B cell (primary cell): ENCODE measurements around the gene LCP1. TPM values are rescaled to one million over a fixed set of nuclear protein-coding genes. Genes with fewer than 3 reads are reported as not detected.

ENCODE experiments used
- ATAC-seq: fragments of 200-7000 bp; cut with Tn5 transposase; one replicate; pipeline ENCODE4 v1.10.0; 2021; ENCODE audit warnings: low read depth, mild to moderate bottlenecking, moderate number of reproducible peaks, moderate library complexity
- CTCF ChIA-PET: fragments of 350-600 bp; sonication (Branson Sonifier 250); formaldehyde crosslinking; loops from one replicate; lab custom pipeline; 2021; ENCODE audit warnings: antibody characterized with exemption, inconsistent platforms; lab: Charles Lee
- POLR2A ChIA-PET: fragments of 350-600 bp; sonication (Branson Sonifier 250); formaldehyde crosslinking; loops from one replicate; lab custom pipeline; 2021; ENCODE audit warnings: antibody characterized with exemption; lab: Charles Lee
- DNase-seq: peaks from one replicate; pipeline ENCODE4 v3.0.0; 2013
- H2AFZ ChIP-seq: 2 replicates; pipeline ENCODE4 v1.6.1; 2012; ENCODE audit warnings: mild to moderate bottlenecking, low read depth, low read length; ENCODE audit not compliant: insufficient read depth, poor library complexity, severe bottlenecking
- H3K27ac ChIP-seq, 2 donors: 1 replicate in 1 of 2; 2 replicates in 1 of 2; pipeline ENCODE4 v1.5.1; 2012 to 2013; ENCODE audit warnings: low read length in 2 of 2, mild to moderate bottlenecking in 2 of 2, moderate library complexity in 1 of 2
- H3K27me3 ChIP-seq, 4 experiments: fragments of 200-600 bp in 1 of 4; sonication (generic) in 1 of 4; replicated peaks in 1 of 4; 1 replicate in 2 of 4; 2 replicates in 2 of 4; pipeline versions ENCODE4 v1.6.1 to v1.7.0; 2013 to 2016; ENCODE audit warnings: low read length in 3 of 4, mild to moderate bottlenecking in 2 of 4, mixed read lengths in 1 of 4, moderate library complexity in 1 of 4; ENCODE audit not compliant: insufficient read depth in 4 of 4, control insufficient read depth in 3 of 4; ENCODE audit errors: control extremely low read depth in 1 of 4
- H3K36me3 ChIP-seq, 2 experiments: replicated peaks in 1 of 2; 1 replicate in 1 of 2; 2 replicates in 1 of 2; pipeline versions ENCODE4 v1.6.1 to v1.7.1; 2013; ENCODE audit warnings: low read length in 1 of 2; ENCODE audit not compliant: insufficient read depth in 2 of 2, control insufficient read depth in 1 of 2; ENCODE audit errors: control extremely low read depth in 1 of 2, extremely low read depth in 1 of 2
- H3K4me1 ChIP-seq, 2 donors: fragments of 200-600 bp in 1 of 2; sonication (generic) in 1 of 2; 1 replicate in 1 of 2; 2 replicates in 1 of 2; pipeline versions ENCODE4 v1.5.1 to v1.6.1; 2013 to 2017; ENCODE audit warnings: low read length in 2 of 2; ENCODE audit not compliant: control insufficient read depth in 2 of 2, insufficient read depth in 2 of 2
- H3K4me2 ChIP-seq: replicated peaks from 2 replicates; pipeline ENCODE3; 2012; ENCODE audit warnings: mild to moderate bottlenecking, low read depth, low read length; ENCODE audit not compliant: poor library complexity, severe bottlenecking
- H3K4me3 ChIP-seq, 5 experiments: fragments of 200-600 bp in 1 of 5; sonication (generic) in 1 of 5; 1 replicate in 3 of 5; 2 replicates in 2 of 5; pipeline versions ENCODE4 v1.5.1 to v1.7.0; 2011 to 2016; ENCODE audit warnings: low read length in 4 of 5, mild to moderate bottlenecking in 4 of 5, low read depth in 2 of 5, control low read depth in 1 of 5, moderate library complexity in 1 of 5; ENCODE audit not compliant: insufficient read depth in 1 of 5; ENCODE audit errors: control extremely low read depth in 1 of 5, extremely low read depth in 1 of 5
- H3K79me2 ChIP-seq: fragments of 200-600 bp; sonication (generic); one replicate; pipeline ENCODE4 v1.6.0; 2016; ENCODE audit warnings: low read length; ENCODE audit not compliant: control insufficient read depth, insufficient read depth
- H3K9ac ChIP-seq: fragments of 200-600 bp; sonication (generic); 2 replicates; pipeline ENCODE4 v1.6.1; 2017; ENCODE audit warnings: mild to moderate bottlenecking, low read length, moderate library complexity
- H3K9me3 ChIP-seq, 3 donors: one replicate each; pipeline versions ENCODE4 v1.6.1 to v1.7.1; 2013; ENCODE audit warnings: low read length in 2 of 3; ENCODE audit not compliant: control insufficient read depth in 2 of 3, insufficient read depth in 1 of 3; ENCODE audit errors: control extremely low read depth in 1 of 3
- H4K20me1 ChIP-seq: 2 replicates; pipeline ENCODE4 v1.6.0; 2012; ENCODE audit warnings: mild to moderate bottlenecking, low read length; ENCODE audit not compliant: insufficient read depth, control insufficient read depth, poor library complexity, severe bottlenecking
- H3K27ac Mint-ChIP-seq: one replicate; pipeline ENCODE4 v1.8.0; 2021; ENCODE audit warnings: mixed read lengths
- H3K27me3 Mint-ChIP-seq: one replicate; pipeline ENCODE4 v1.8.0; 2021; ENCODE audit warnings: mixed read lengths
- H3K4me1 Mint-ChIP-seq: one replicate; pipeline ENCODE4 v1.8.0; 2021; ENCODE audit warnings: mixed read lengths
- H3K4me3 Mint-ChIP-seq: one replicate; pipeline ENCODE4 v1.8.0; 2021; ENCODE audit warnings: mixed read lengths
- H3K9me3 Mint-ChIP-seq: one replicate; pipeline ENCODE4 v1.8.0; 2022; ENCODE audit warnings: mixed read lengths; ENCODE audit not compliant: insufficient read depth
- EZH2 ChIP-seq: IDR thresholded peaks from 2 replicates; pipeline ENCODE4 v1.6.1; 2012; ENCODE audit warnings: borderline replicate concordance, low read depth, mild to moderate bottlenecking, moderate library complexity, low read length; ENCODE audit not compliant: insufficient read depth, poor library complexity, severe bottlenecking
- WGBS: methylation state at CpG from one replicate; pipeline ENCODE4 v1.1.5; 2013; ENCODE audit warnings: missing lambda C conversion rate; ENCODE audit not compliant: insufficient coverage; 5-methylcytosine and 5-hydroxymethylcytosine counted together
- intact Hi-C: fragments of 100-400 bp; cut with micrococcal nuclease; formaldehyde crosslinking; loops from one replicate; pipeline ENCODE4 v1.10.0; 2022
- polyA plus RNA-seq: library from polyadenylated mRNA; depleted of rRNA; stranded (reverse); fragments of >200 nt; gene quantifications from 2 replicates; pipeline ENCODE4 v1.2.3, GENCODE V29; 2012
- total RNA-seq, 2 donors: library from RNA; stranded (reverse); fragments of 120-200 nt in 1 of 2; gene quantifications; 1 replicate in 1 of 2; 2 replicates in 1 of 2; pipeline versions ENCODE4 v1.2.3 to v1.2.4, GENCODE V29; 2013 to 2022
- TF ChIP-seq, protein P1 (sequence below): fragments of 200-600 bp; IDR thresholded peaks from one replicate; pipeline ENCODE4 v1.8.0; 2022; ENCODE audit warnings: antibody characterized with exemption, mild to moderate bottlenecking

Gene LCP1
- total and polyA plus RNA-seq, 2 donors (not counting 1 experiment from before 2014, with no cell fraction given): 151 to 243 TPM

DNA sequence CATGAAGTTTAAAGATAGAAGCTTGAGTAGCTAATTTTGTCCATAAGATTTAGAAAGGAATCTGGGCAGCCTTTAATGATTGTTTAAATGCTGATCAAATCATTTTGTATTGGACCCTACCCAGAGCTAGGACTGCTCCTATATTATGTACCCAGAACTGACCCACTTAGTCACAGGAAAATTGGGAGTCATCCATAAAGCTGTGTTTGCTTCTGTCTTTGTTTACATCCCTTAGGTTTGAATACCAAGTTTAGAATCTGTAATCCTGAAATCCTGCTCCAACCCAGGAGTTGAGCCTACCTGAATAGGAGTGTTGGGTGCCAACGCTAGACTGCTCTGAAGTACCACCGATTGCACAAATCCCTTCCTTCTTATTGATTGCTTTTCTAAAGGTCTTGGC lies 23.8 kb downstream of the LCP1 start:
- intact Hi-C loops: no loop called here
- no peak overlapping the region for H3K4me3 Mint-ChIP-seq
- H3K4me1 ChIP-seq: peaks cover 24 to 25% of the 10 kb centered on the region in 2 donors
- H3K36me3 ChIP-seq: peaks cover 20 to 67% of the 10 kb centered on the region in 2 experiments
- H3K9me3 Mint-ChIP-seq: no peaks in the 10 kb centered on the region
- H3K79me2 ChIP-seq: peaks cover 80% of the 10 kb centered on the region
- POLR2A ChIA-PET: no interaction called here
- no peak overlapping the region for H3K9ac ChIP-seq
- DNase-seq: no peak
- no peak overlapping the region for H3K4me3 ChIP-seq
- H3K27me3 ChIP-seq: no peaks in the 10 kb centered on the region
- peaks cover 0 to 8% (median 0%) of the 10 kb centered on the region in 3 donors for H3K9me3 ChIP-seq
- H3K4me1 Mint-ChIP-seq: peaks cover 34% of the 10 kb centered on the region
- peaks cover 33% of the 10 kb centered on the region for H4K20me1 ChIP-seq
- H3K27ac ChIP-seq: peak overlapping the region in 1 of 2 donors; percentile 8
- H2AFZ ChIP-seq: no peak overlapping the region
- no peaks in the 10 kb centered on the region for H3K27me3 Mint-ChIP-seq
- no peak overlapping the region for H3K27ac Mint-ChIP-seq
- WGBS: no CpG with 5 or more reads among the region's 2 CpGs
- ATAC-seq: no peak
- CTCF ChIA-PET: interaction anchor here (0.5 to 7.8 kb wide), 5 partner anchors 15 to 163 kb away, joined by 3 to 225 read pairs (median 25); partner anchors contain the start of gene LCP1
- TF ChIP-seq EZH2: no peak
- TF ChIP-seq, protein P1, sequence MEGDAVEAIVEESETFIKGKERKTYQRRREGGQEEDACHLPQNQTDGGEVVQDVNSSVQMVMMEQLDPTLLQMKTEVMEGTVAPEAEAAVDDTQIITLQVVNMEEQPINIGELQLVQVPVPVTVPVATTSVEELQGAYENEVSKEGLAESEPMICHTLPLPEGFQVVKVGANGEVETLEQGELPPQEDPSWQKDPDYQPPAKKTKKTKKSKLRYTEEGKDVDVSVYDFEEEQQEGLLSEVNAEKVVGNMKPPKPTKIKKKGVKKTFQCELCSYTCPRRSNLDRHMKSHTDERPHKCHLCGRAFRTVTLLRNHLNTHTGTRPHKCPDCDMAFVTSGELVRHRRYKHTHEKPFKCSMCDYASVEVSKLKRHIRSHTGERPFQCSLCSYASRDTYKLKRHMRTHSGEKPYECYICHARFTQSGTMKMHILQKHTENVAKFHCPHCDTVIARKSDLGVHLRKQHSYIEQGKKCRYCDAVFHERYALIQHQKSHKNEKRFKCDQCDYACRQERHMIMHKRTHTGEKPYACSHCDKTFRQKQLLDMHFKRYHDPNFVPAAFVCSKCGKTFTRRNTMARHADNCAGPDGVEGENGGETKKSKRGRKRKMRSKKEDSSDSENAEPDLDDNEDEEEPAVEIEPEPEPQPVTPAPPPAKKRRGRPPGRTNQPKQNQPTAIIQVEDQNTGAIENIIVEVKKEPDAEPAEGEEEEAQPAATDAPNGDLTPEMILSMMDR: no peak
- H3K4me2 ChIP-seq: no peak overlapping the region

DNA sequence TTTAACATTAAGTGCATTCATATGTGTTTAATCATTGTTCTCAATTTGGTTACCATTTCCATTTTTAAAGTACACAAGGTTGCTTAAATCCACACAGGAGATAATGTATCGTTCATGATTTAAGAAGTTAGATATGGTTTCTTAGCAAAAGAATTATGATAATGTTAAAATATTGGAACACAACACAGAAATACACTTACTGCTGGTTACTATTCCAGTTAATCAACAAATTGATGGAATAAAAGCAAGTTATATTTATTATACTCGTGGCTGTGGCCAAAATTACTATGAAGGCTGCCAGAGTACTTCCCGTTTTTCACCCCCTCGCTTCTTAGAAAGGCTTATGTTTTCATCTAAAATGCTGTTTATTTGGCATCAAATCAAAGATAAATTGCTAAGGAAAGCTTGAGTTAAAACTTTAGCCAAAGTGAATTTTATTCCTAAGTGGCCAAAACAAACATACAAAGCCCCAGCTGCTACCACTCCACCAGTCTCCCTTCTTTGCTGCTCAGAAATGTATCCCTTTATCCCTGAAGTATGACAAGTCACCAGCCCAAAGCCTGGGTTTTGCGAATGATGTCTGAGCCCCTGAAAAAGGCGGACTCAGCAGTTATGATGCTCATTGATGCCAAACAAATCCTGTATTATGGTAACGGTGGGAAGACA lies 27.7 kb downstream of the LCP1 start:
- intact Hi-C loops: no loop called here
- no peak overlapping the region for H3K4me3 ChIP-seq
- Mint-ChIP-seq H3K27me3 (no peaks in the 10 kb centered on the region), H3K4me1 (peaks cover 4% of the 10 kb centered on the region), H3K27ac (no peak overlapping the region), H3K4me3 (no peak overlapping the region), H3K9me3 (no peaks in the 10 kb centered on the region)
- ChIA-PET POLR2A (interaction anchor here (0.7 kb wide), 1 partner anchor 203 kb away, joined by 3 read pairs; no protein-coding TSS in a partner anchor), CTCF (interaction anchor here (1.2 to 7.8 kb wide), 4 partner anchors 21 to 34 kb away, joined by 3 to 83 read pairs (median 5); partner anchors contain the start of gene LCP1)
- H4K20me1 ChIP-seq: peaks cover 39% of the 10 kb centered on the region
- DNase-seq: no peak
- WGBS: 50% methylated on average over 2 of the region's 7 CpGs
- no peak overlapping the region for H2AFZ ChIP-seq
- H3K36me3 ChIP-seq: peaks cover 20 to 96% of the 10 kb centered on the region in 2 experiments
- peak overlapping the region in 1 of 2 donors; percentile 3 for H3K27ac ChIP-seq
- no peaks in the 10 kb centered on the region for H3K9me3 ChIP-seq
- H3K4me1 ChIP-seq: no peaks in the 10 kb centered on the region
- TF ChIP-seq, protein P1: no peak
- no peak for TF ChIP-seq EZH2
- no peak overlapping the region for H3K4me2 ChIP-seq
- H3K27me3 ChIP-seq: no peaks in the 10 kb centered on the region
- no peak overlapping the region for H3K9ac ChIP-seq
- ATAC-seq: no peak
- H3K79me2 ChIP-seq: peaks cover 74% of the 10 kb centered on the region
